Measurements from ENCODE around the gene SCUBE1.

The SCUBE1 gene

DNA sequence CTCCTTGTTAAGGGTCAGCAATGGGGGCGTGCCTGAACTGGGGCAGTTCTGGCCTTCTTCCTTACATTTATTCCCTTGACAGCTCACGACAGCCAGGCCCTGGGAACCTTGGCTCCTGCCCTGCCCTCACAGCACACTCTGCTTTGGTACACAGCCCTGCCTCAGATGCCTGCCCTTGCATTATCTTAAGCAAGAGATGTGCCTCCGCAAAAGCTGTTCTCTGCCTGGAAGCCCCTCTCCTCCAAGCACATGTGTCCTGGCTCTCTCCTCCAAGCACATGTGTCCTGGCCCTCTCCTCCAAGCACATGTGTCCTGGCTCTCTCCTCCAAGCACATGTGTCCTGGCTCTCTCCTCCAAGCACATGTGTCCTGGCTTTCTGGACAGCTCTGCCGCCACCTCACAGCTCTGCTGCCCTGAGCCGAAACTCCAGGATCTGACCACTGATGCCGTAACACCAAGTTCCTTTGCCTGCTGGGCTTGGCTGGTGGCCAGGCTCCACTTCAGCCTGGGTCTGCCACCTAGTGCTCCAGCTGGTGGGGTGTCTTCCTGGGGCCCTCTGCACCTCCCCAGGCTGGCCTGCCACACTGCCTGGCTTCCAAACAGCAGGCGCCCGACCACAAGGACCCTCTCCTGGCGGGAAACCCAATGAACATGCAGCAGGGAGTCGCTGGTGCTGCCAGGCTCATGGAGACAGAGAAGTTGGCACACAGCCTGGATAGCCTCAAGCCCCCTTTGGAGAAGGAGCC lies 53.0 kb downstream of the SCUBE1 start:
- Histone ChIP-seq H3K79me2 (ENCODE audit: insufficient read depth, low read length) (no peaks in the 10 kb centered on the region), H3K9me3 (ENCODE audit: insufficient read depth, low read depth, low read length) (no peaks in the 10 kb centered on the region), H3F3A (ENCODE audit: low read depth) (no peaks in the 10 kb centered on the region), H3K36me3 (ENCODE audit: insufficient read depth, low read length) (no peaks in the 10 kb centered on the region), H2AFZ (ENCODE audit: low read length) (no peak overlapping the region), H3K4me2 (ENCODE audit: low read depth, low read length, poor library complexity, severe bottlenecking) (no peak overlapping the region), H3K9me2 (replicated peaks; ENCODE audit: low read depth, low read length) (no peaks in the 10 kb centered on the region), H3K4me1 (ENCODE audit: insufficient read depth, low read length, poor library complexity, severe bottlenecking) (no peaks in the 10 kb centered on the region), H4K20me1 (ENCODE audit: insufficient read depth, low read length, poor library complexity, severe bottlenecking) (no peaks in the 10 kb centered on the region), H3K9ac (ENCODE audit: low read depth, low read length, poor library complexity, severe bottlenecking) (no peak overlapping the region), H3K27me3 (ENCODE audit: insufficient read depth, low read length, poor library complexity, severe bottlenecking) (no peaks in the 10 kb centered on the region), H3K4me3 (ENCODE audit: low read length, poor library complexity, severe bottlenecking) (no peak overlapping the region)
- TF ChIP-seq, protein P1, sequence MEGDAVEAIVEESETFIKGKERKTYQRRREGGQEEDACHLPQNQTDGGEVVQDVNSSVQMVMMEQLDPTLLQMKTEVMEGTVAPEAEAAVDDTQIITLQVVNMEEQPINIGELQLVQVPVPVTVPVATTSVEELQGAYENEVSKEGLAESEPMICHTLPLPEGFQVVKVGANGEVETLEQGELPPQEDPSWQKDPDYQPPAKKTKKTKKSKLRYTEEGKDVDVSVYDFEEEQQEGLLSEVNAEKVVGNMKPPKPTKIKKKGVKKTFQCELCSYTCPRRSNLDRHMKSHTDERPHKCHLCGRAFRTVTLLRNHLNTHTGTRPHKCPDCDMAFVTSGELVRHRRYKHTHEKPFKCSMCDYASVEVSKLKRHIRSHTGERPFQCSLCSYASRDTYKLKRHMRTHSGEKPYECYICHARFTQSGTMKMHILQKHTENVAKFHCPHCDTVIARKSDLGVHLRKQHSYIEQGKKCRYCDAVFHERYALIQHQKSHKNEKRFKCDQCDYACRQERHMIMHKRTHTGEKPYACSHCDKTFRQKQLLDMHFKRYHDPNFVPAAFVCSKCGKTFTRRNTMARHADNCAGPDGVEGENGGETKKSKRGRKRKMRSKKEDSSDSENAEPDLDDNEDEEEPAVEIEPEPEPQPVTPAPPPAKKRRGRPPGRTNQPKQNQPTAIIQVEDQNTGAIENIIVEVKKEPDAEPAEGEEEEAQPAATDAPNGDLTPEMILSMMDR (conservative IDR thresholded peaks at IDR 0.05; ENCODE audit: low read length), result no peak
- no peak for TF ChIP-seq EZH2phosphoT487 (IDR thresholded peaks at IDR 0.05; ENCODE audit: borderline replicate concordance)

GRCh38 chr22:43289531-43289963 lies 53.6 kb downstream of the SCUBE1 start:
- H3F3A ChIP-seq (ENCODE audit: low read depth), result no peaks in the 10 kb centered on the region
- no peaks in the 10 kb centered on the region for H3K9me3 ChIP-seq (ENCODE audit: insufficient read depth, low read depth, low read length)
- H3K4me1 ChIP-seq (ENCODE audit: insufficient read depth, low read length, poor library complexity, severe bottlenecking), result no peaks in the 10 kb centered on the region
- H3K27me3 ChIP-seq (ENCODE audit: insufficient read depth, low read length, poor library complexity, severe bottlenecking), result no peaks in the 10 kb centered on the region
- H3K4me3 ChIP-seq (ENCODE audit: low read length, poor library complexity, severe bottlenecking), result no peak overlapping the region
- H3K4me2 ChIP-seq (ENCODE audit: low read depth, low read length, poor library complexity, severe bottlenecking), result no peak overlapping the region
- no peaks in the 10 kb centered on the region for H3K36me3 ChIP-seq (ENCODE audit: insufficient read depth, low read length)
- peak overlapping the region; percentile 43; the same call in 1 of the 2 replicates for H2AFZ ChIP-seq (ENCODE audit: low read length)
- no peak for TF ChIP-seq EZH2phosphoT487 (IDR thresholded peaks at IDR 0.05; ENCODE audit: borderline replicate concordance)
- TF ChIP-seq, protein P1 (conservative IDR thresholded peaks at IDR 0.05; ENCODE audit: low read length), result no peak
- H3K9ac ChIP-seq (ENCODE audit: low read depth, low read length, poor library complexity, severe bottlenecking), result peak overlapping the region; percentile 4
- no peaks in the 10 kb centered on the region for H4K20me1 ChIP-seq (ENCODE audit: insufficient read depth, low read length, poor library complexity, severe bottlenecking)
- no peaks in the 10 kb centered on the region for H3K9me2 ChIP-seq (replicated peaks; ENCODE audit: low read depth, low read length)
- no peaks in the 10 kb centered on the region for H3K79me2 ChIP-seq (ENCODE audit: insufficient read depth, low read length)

- H3K4me2 ChIP-seq (ENCODE audit: low read depth, low read length, poor library complexity, severe bottlenecking), result no peak overlapping the region
- H3K79me2 ChIP-seq (ENCODE audit: insufficient read depth, low read length), result no peaks in the 10 kb centered on the region
- peak overlapping the region; percentile 43 for H2AFZ ChIP-seq (ENCODE audit: low read length)
- no peaks in the 10 kb centered on the region for H3K9me3 ChIP-seq (ENCODE audit: insufficient read depth, low read depth, low read length)
- no peaks in the 10 kb centered on the region for H4K20me1 ChIP-seq (ENCODE audit: insufficient read depth, low read length, poor library complexity, severe bottlenecking)
- TF ChIP-seq, protein P1 (conservative IDR thresholded peaks at IDR 0.05; ENCODE audit: low read length), result no peak
- TF ChIP-seq EZH2phosphoT487 (IDR thresholded peaks at IDR 0.05; ENCODE audit: borderline replicate concordance), result no peak
- H3F3A ChIP-seq (ENCODE audit: low read depth), result no peaks in the 10 kb centered on the region
- H3K9ac ChIP-seq (ENCODE audit: low read depth, low read length, poor library complexity, severe bottlenecking), result no peak overlapping the region
- no peaks in the 10 kb centered on the region for H3K9me2 ChIP-seq (replicated peaks; ENCODE audit: low read depth, low read length)
- no peaks in the 10 kb centered on the region for H3K27me3 ChIP-seq (ENCODE audit: insufficient read depth, low read length, poor library complexity, severe bottlenecking)
- no peak overlapping the region for H3K4me3 ChIP-seq (ENCODE audit: low read length, poor library complexity, severe bottlenecking)
- no peaks in the 10 kb centered on the region for H3K4me1 ChIP-seq (ENCODE audit: insufficient read depth, low read length, poor library complexity, severe bottlenecking)
- no peaks in the 10 kb centered on the region for H3K36me3 ChIP-seq (ENCODE audit: insufficient read depth, low read length)
These were observed 54.3 kb downstream of the SCUBE1 start for GRCh38 chr22:43288807-43289420.

Measured in Loucy (cell line).